ENCODE data around the gene FEV. TPM values are rescaled to one million over a fixed set of nuclear protein-coding genes. Genes with fewer than 3 reads are reported as not detected.
A peak's percentile ranks its signal among the peaks of the same experiment; 100 is the strongest.

FEV gene
- polyA plus RNA-seq, 1 donor from 2014 or later = not detected

DNA sequence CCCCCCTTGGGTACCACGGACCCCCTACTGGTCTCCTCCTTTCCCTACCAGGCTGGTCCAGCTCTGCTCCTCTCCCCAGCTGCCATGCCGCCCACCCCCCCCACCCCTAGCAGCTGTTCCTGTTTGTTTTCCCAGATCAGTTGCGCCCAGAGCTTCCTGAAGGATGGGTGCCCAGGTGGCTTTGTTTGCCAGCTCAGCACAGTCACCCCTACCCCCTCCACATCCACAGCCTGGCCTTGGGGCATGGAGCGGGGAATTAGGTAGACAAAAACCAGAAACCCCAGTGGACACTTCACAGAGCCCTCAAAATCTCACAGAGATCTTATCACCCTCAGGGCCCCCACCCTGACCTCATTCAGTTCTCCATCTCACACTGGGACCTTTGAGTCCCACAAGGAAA, 12.0 kb upstream of the FEV start:
- no peaks in the 10 kb centered on the region for H3K9me2 ChIP-seq (ENCODE audit: insufficient read depth, low read length)
- H3K36me3 ChIP-seq (ENCODE audit: insufficient read depth, low read length) = no peaks in the 10 kb centered on the region
- TF ChIP-seq, protein P1, sequence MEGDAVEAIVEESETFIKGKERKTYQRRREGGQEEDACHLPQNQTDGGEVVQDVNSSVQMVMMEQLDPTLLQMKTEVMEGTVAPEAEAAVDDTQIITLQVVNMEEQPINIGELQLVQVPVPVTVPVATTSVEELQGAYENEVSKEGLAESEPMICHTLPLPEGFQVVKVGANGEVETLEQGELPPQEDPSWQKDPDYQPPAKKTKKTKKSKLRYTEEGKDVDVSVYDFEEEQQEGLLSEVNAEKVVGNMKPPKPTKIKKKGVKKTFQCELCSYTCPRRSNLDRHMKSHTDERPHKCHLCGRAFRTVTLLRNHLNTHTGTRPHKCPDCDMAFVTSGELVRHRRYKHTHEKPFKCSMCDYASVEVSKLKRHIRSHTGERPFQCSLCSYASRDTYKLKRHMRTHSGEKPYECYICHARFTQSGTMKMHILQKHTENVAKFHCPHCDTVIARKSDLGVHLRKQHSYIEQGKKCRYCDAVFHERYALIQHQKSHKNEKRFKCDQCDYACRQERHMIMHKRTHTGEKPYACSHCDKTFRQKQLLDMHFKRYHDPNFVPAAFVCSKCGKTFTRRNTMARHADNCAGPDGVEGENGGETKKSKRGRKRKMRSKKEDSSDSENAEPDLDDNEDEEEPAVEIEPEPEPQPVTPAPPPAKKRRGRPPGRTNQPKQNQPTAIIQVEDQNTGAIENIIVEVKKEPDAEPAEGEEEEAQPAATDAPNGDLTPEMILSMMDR (IDR thresholded peaks at IDR 0.05; ENCODE audit: poor library complexity, severe bottlenecking) = no peak
- TF ChIP-seq EP300 (conservative IDR thresholded peaks at IDR 0.05; ENCODE audit: poor library complexity, severe bottlenecking) (no peak), TAF1 (IDR thresholded peaks at IDR 0.05; ENCODE audit: low read depth) (no peak), POLR2AphosphoS5 (IDR thresholded peaks at IDR 0.05) (no peak), MXI1 (conservative IDR thresholded peaks at IDR 0.05; ENCODE audit: poor library complexity, severe bottlenecking) (no peak), SMC3 (conservative IDR thresholded peaks at IDR 0.05; ENCODE audit: poor library complexity) (no peak), RAD21 (conservative IDR thresholded peaks at IDR 0.05) (no peak), EZH2 (IDR thresholded peaks at IDR 0.05; ENCODE audit: borderline replicate concordance, insufficient read depth, low read length, poor library complexity, severe bottlenecking) (no peak)
- TF ChIP-seq, protein P2, sequence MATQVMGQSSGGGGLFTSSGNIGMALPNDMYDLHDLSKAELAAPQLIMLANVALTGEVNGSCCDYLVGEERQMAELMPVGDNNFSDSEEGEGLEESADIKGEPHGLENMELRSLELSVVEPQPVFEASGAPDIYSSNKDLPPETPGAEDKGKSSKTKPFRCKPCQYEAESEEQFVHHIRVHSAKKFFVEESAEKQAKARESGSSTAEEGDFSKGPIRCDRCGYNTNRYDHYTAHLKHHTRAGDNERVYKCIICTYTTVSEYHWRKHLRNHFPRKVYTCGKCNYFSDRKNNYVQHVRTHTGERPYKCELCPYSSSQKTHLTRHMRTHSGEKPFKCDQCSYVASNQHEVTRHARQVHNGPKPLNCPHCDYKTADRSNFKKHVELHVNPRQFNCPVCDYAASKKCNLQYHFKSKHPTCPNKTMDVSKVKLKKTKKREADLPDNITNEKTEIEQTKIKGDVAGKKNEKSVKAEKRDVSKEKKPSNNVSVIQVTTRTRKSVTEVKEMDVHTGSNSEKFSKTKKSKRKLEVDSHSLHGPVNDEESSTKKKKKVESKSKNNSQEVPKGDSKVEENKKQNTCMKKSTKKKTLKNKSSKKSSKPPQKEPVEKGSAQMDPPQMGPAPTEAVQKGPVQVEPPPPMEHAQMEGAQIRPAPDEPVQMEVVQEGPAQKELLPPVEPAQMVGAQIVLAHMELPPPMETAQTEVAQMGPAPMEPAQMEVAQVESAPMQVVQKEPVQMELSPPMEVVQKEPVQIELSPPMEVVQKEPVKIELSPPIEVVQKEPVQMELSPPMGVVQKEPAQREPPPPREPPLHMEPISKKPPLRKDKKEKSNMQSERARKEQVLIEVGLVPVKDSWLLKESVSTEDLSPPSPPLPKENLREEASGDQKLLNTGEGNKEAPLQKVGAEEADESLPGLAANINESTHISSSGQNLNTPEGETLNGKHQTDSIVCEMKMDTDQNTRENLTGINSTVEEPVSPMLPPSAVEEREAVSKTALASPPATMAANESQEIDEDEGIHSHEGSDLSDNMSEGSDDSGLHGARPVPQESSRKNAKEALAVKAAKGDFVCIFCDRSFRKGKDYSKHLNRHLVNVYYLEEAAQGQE (IDR thresholded peaks at IDR 0.05; ENCODE audit: borderline replicate concordance) = no peak
- no peaks in the 10 kb centered on the region for H3K9me3 ChIP-seq (ENCODE audit: low read length)
- no peaks in the 10 kb centered on the region for H3F3A ChIP-seq (ENCODE audit: insufficient read depth, low read length, poor library complexity, severe bottlenecking)
- H3K9ac ChIP-seq (ENCODE audit: low read length) = no peak overlapping the region
- no peaks in the 10 kb centered on the region for H4K20me1 ChIP-seq (ENCODE audit: insufficient read depth)
- H2AFZ ChIP-seq (ENCODE audit: low read depth, low read length) = no peak overlapping the region
- H3K27me3 ChIP-seq (ENCODE audit: insufficient read depth, low read depth, low read length) = peaks cover 98% of the 10 kb centered on the region
- no peak overlapping the region for H3K4me2 ChIP-seq (ENCODE audit: low read length)
- no peak overlapping the region for H3K27ac ChIP-seq (ENCODE audit: low read length)
- no peak overlapping the region for H3K4me3 ChIP-seq (ENCODE audit: low read length)
- no peaks in the 10 kb centered on the region for H3K79me2 ChIP-seq (replicated peaks; ENCODE audit: insufficient read depth, low read length)

DNA sequence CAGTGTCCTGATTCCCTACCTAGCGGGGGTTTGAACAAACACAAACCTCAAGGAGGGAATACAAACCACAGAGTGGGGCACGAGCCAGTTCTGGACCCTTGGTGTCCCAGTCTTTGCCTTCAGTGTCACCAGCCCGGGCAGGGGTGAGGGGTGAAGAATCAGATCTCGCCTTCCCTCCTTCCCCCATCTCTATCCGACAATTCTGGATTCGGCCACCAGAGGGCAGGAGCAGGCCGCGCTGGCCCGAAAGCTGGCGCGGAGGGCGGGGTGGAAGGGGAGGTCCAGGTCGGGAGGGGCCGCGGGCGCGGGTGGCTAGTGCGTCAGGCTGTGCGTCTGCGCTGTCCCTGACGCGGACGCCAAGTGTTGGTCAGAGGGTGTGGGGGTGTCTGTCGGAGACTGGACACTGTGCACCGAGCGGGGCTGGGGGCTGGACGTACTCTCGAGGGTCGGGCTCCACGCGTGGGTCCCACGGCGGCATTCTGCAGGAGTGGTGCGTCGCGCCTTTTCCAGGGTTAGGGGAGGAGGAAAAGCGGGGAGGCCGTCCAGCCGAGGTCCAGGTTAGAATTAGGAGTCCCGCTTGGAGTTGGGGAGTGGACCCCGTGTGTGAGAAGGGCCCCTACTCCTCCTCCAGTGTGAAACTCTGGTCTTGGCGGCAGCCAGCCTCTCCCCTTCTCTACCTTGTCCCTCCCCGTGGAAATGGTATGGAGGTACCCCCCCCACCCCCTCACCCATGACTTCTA, 11.2 kb upstream of the FEV start:
- Histone ChIP-seq H3K9me2 (ENCODE audit: insufficient read depth, low read length) (no peaks in the 10 kb centered on the region), H3K79me2 (replicated peaks; ENCODE audit: insufficient read depth, low read length) (no peaks in the 10 kb centered on the region), H3K4me2 (ENCODE audit: low read length) (peak overlapping the region; percentile 59), H3K27me3 (ENCODE audit: insufficient read depth, low read depth, low read length) (peaks cover 98% of the 10 kb centered on the region), H3K27ac (ENCODE audit: low read length) (no peak overlapping the region), H2AFZ (ENCODE audit: low read depth, low read length) (no peak overlapping the region), H3K4me3 (ENCODE audit: low read length) (peak overlapping the region; percentile 63), H3K9me3 (ENCODE audit: low read length) (no peaks in the 10 kb centered on the region), H4K20me1 (ENCODE audit: insufficient read depth) (no peaks in the 10 kb centered on the region), H3K36me3 (ENCODE audit: insufficient read depth, low read length) (no peaks in the 10 kb centered on the region), H3F3A (ENCODE audit: insufficient read depth, low read length, poor library complexity, severe bottlenecking) (no peaks in the 10 kb centered on the region), H3K9ac (ENCODE audit: low read length) (no peak overlapping the region)
- TF ChIP-seq, protein P2 (IDR thresholded peaks at IDR 0.05; ENCODE audit: borderline replicate concordance) = no peak
- TF ChIP-seq, protein P1 (IDR thresholded peaks at IDR 0.05; ENCODE audit: poor library complexity, severe bottlenecking) = peak; percentile 87
- peak; percentile 82 for TF ChIP-seq SMC3 (conservative IDR thresholded peaks at IDR 0.05; ENCODE audit: poor library complexity)
- peak; percentile 77 for TF ChIP-seq RAD21 (conservative IDR thresholded peaks at IDR 0.05)
